Left ventricle myocardium superior (tissue), 1 donor: ENCODE data around the gene PNMA5. TPM values are rescaled to one million over a fixed set of nuclear protein-coding genes. Genes with fewer than 3 reads are reported as not detected.
"Not testable (repeated sequence)": the region's sequence is repeated elsewhere in the genome, so short reads cannot be mapped to it uniquely, and the experiment has no call there.

Experiments
- ATAC-seq: fragments of 200-7000 bp; cut with Tn5 transposase; one replicate; pipeline ENCODE4 v1.9.1; 2020; ENCODE audit warnings: mild to moderate bottlenecking, moderate library complexity
- DNase-seq: peaks from one replicate; pipeline ENCODE4 v3.0.0-alpha.2; 2020
- intact Hi-C: fragments of 100-400 bp; cut with micrococcal nuclease; formaldehyde crosslinking; loops from one replicate; pipeline ENCODE4 v1.11.0; 2022
- long read RNA-seq: library from polyadenylated mRNA; unstranded; transcript quantifications from one replicate; pipeline ENCODE4 v2.0.0, GENCODE V29; 2021
- total RNA-seq: library from RNA; stranded (reverse); fragmentation: NEBNext Ultra II Directional; extraction: Animal tissue kit (Norgen Biotek cat#: 25700); gene quantifications from one replicate; pipeline ENCODE4 v1.2.1, GENCODE V29; 2021
- donor health status: DM: no; HTN: yes; CAD: no; lungs with severe emphysema.

Gene PNMA5
- total RNA-seq: not detected
- long read RNA-seq: 0 reads

- intact Hi-C loops: no loop called here
- ATAC-seq (no peak), DNase-seq (no peak)
These were observed at the start of gene PNMA5 for GRCh38 chrX:152993933-152994332. TSS of gene PNMA5 (minus strand) at chrX:152994116. CDS start at chrX:152991598, 2,518 bp downstream.

DNA sequence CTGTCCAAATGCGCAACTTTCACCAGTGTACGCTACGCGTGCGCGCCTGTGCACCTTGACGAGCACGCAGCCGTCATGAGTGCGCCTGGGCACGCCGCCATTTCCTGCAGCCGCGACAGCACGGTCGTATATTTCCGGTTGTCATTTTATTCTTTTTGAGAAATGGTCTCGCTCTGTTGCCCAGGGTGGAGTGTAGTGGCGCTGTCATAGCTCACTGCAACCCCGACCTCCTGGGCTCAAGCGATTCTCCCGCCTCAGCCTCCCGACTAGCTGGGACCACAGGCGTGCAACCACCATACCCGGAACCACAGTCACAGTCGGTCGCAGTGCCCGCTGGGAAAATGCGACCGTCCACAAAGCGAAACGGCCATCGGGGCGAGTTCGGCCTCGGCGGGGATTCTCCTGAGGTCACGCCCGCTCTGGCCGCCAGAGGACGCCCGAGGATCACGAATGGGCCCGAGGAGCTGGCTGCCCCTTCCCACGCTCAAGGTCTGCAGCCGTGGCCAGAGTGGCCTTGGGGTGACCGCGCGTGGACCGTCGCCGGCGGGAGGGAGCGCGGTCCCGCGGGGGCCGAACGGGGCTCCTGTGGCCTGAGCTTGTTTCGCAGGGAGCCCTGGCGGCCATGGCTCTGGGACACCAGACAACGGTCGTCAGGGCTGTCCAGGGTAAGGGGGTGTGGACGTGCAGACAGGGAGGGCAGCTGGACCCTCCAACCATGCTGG lies 38.6 kb upstream of the PNMA5 start:
- ATAC-seq (peak; percentile 95), DNase-seq (peak; percentile 85)

DNA sequence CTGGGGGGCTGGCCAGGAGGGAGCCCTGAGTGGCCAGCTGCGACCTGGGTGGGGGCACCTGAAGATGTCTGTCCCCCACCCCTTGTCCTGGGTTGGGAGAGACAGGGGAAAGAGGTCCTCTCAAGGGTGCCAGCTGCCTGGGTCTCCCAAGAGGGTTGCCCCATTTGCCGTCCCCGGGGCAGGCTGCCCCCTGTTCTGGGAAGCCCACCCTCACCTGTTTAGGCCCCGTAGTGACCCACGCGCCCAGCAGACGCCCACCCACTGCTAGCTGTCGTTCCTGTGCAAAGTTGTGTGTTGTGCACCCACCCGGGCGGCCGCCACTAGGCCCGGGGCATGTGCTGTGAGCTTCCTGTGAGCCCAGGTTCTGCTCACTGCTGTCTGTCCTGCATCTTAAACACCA lies 36.9 kb upstream of the PNMA5 start:
- ATAC-seq (no peak), DNase-seq (no peak)
- intact Hi-C loops: no loop called here

More for the DNA sequence above, 38.6 kb upstream of the PNMA5 start:
- intact Hi-C loops: no loop called here

DNA sequence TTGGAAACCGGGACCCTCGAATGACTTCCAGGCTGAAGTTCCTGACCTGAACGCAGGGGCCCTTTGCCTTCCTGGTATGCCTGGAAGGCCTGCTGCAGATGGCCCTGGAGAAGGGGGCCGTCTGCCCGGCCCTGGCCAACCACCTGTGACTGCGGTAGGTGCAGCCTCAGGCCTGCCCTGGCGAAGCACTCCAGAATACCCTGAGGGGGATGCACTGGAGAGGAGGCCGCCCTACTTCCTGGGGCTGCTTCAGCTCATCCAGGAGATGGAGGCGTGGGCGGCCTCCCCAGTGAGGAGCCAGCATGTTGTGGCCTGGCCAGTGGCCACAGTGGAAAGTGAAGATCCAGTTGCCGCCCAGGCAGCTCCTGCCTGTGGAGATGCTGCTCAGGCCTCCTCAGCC lies 36.0 kb upstream of the PNMA5 start:
- intact Hi-C loops: no loop called here
- DNase-seq: no peak
- ATAC-seq: no peak

DNA sequence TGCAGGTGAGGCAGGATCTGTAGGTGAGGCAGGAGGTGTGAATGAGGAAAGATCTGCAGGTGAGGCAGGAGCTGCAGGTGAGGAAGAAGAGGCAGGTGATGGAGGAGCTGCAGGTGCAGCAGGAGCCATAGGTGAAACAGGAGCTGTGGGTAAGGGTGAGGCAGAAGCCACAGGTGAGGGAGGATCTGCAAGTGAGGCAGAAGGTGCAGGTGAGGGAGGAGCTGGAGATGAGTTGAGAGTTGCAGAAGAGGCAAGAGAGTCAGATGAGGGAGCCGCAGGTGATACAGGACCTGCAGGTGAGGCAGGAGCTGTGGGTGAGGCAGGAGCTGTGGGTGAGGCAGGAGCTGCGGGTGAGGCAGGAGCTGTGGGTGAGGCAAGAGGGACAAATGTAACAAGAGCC lies 35.2 kb upstream of the PNMA5 start:
- ATAC-seq (no peak), DNase-seq (no peak)
- intact Hi-C loops: no loop called here

DNA sequence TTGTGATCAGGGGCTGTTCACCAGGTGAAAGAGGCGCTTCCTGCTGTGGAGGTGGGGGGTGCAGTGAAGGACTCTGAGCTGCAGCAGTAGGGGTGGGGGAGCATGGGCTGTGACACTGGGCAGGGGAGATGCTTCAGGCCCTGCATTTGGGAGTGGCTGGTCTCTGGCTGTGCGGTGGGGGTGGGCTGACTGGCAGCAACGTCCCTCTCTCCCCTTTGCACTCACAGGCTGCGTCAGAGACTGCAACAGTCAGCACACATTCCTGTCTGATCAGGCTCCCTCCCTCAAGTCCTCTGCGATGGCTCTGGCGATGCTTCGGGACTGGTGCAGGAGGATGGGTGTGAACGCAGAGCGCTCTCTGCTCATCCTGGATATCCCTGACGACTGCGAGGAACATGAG lies 34.6 kb upstream of the PNMA5 start:
- ATAC-seq, intact Hi-C loops, DNase-seq: not testable (repeated sequence)

- intact Hi-C loops, ATAC-seq, DNase-seq: not testable (repeated sequence)
These were observed 32.6 kb upstream of the PNMA5 start for GRCh38 chrX:153026501-153026900.

GRCh38 chrX:153019166-153019565 lies 25.2 kb upstream of the PNMA5 start:
- intact Hi-C loops: no loop called here
- no peak for DNase-seq
- ATAC-seq: no peak

DNA sequence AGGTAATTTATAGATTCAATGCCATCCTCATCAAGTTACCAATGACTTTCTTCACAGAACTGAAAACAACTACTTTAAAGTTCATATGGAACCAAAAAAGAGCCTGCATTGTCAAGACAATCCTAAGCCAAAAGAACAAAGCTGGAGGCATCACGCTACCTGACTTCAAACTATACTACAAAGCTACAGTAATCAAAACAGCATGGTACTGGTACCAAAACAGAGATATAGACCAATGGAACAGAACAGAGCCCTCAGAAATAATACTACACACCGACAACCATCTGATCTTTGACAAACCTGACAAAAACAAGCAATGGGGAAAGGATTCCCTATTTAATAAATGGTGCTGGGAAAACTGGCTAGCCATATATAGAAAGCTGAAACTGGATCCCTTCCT lies 23.3 kb upstream of the PNMA5 start:
- DNase-seq, intact Hi-C loops, ATAC-seq: not testable (repeated sequence)

- intact Hi-C loops: no loop called here
- no peak for ATAC-seq
- no peak for DNase-seq
These were observed 10.9 kb upstream of the PNMA5 start for GRCh38 chrX:153004780-153005179.

- intact Hi-C loops: no loop called here
- DNase-seq: no peak
These were observed 10.1 kb upstream of the PNMA5 start for GRCh38 chrX:153003981-153004380.

GRCh38 chrX:153002182-153002581 lies 8.3 kb upstream of the PNMA5 start:
- DNase-seq, intact Hi-C loops, ATAC-seq: not testable (repeated sequence)

More at GRCh38 chrX:153003981-153004380, 10.1 kb upstream of the PNMA5 start:
- no peak for ATAC-seq

DNA sequence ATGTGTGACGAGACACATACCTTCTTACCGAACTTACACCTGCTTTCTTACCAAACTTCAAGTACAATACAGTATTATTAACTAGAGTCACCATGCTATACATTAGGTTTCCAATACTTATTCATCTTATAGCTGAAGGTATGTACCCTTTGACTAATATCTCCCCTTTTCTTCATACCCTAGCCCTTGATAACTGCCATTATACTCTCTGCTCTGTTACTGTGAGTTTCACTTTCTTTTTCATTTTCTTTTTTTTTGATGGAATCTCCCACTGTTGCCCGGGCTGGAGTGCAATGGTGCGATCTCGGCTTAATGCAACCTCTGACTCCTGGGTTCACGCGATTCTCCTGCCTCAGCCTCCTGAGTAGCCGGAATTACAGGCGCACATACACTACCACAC lies 3.4 kb upstream of the PNMA5 start:
- ATAC-seq (no peak), DNase-seq (no peak)
- intact Hi-C loops: no loop called here

GRCh38 chrX:152992115-152992514 lies 1.8 kb downstream of the PNMA5 start:
- intact Hi-C loops: no loop called here
- ATAC-seq (no peak), DNase-seq (no peak)

GRCh38 chrX:152991123-152991522 lies 2.8 kb downstream of the PNMA5 start:
- DNase-seq (no peak), ATAC-seq (no peak)
- intact Hi-C loops: no loop called here

DNA sequence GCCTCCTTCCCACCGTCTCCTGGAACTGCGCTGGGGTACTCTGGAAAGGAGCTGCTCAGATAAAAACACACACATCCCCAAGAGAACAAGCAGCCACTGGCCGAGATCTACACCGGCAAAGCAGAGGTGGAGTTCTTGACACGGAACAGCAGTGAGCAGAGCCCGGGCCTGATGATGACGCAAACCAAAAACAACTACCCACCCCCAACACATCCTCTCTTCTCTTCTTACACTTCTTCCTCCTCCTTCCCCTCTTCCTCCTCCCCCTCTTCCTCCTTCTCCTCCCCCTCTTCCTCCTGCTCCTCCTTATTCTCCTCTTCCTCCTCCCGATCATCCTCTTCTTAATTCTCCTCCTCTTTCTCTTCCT lies 4.6 kb downstream of the PNMA5 start:
- DNase-seq (no peak), ATAC-seq (no peak)
- intact Hi-C loops: no loop called here

DNA sequence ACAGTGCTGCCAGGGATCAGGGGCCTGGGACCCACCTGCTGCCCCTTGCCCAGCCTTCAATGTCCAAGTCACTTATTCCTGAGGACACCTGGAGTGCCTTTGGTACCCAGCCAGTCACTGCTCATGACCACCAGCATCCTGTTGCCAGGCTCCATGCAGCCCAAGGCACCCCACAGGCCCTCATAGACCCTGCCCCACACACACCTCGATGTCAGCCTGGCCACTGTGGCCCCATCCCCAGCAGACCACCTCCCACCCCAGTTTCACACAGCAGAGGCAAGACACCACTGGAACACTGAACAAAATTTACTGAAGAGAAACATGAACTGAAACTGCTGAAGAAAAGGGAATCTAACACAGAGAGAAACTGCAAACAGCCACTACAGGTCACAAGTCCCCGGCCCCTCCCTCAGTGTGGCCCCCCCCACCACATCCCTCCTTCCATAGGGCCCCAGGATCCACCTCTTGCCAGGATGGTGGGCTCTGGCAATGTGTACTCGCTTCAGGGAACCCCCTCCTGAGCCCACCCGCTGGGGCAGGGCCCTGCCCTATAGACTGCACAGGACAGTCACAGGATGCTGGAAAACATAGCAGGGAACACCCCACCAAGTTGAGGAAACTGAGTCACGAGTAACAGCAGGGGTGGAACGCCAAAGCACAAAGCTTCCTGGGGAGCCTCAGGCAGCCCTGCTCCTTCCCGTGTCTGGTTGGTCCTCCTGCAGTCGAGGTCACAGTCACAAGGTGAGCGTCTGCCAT lies 5.2 kb downstream of the PNMA5 start:
- intact Hi-C loops: no loop called here
- ATAC-seq: no peak
- no peak for DNase-seq

DNA sequence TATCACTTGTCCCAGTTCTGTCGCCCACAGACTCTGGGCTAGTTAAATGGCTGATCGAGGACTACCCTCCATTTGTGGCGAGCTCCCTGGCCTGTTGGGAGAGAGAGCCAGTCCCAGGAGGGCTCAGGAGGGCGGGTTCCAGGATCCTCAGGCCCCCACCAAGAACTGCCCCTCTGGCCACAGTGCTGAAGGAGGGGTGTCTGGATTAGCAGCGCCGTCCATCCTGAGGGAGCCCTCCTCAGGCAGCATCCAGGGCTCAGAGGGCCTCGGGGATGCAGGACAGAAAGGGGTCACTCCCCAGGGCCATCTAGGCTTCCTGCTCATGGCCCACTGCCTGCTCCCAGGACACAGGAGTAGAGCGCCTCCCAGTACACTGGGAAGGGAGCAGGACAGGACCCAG lies 6.1 kb downstream of the PNMA5 start:
- no peak for DNase-seq
- ATAC-seq: no peak
- intact Hi-C loops: no loop called here

GRCh38 chrX:152987156-152987555 lies 6.8 kb downstream of the PNMA5 start:
- DNase-seq, ATAC-seq, intact Hi-C loops: not testable (repeated sequence)

GRCh38 chrX:152985383-152985782 lies 8.5 kb downstream of the PNMA5 start:
- ATAC-seq, DNase-seq, intact Hi-C loops: not testable (repeated sequence)

- no peak for DNase-seq
- no peak for ATAC-seq
- intact Hi-C loops: no loop called here
These were observed 25.7 kb downstream of the PNMA5 start for GRCh38 chrX:152968193-152968592.
